ENCODE results near the gene GPRC5A. TPM values are rescaled to one million over a fixed set of nuclear protein-coding genes. Genes with fewer than 3 reads are reported as not detected.

GPRC5A gene
- total RNA-seq, 6 experiments from 2014 or later = 206 to 371 (median 280) TPM

DNA sequence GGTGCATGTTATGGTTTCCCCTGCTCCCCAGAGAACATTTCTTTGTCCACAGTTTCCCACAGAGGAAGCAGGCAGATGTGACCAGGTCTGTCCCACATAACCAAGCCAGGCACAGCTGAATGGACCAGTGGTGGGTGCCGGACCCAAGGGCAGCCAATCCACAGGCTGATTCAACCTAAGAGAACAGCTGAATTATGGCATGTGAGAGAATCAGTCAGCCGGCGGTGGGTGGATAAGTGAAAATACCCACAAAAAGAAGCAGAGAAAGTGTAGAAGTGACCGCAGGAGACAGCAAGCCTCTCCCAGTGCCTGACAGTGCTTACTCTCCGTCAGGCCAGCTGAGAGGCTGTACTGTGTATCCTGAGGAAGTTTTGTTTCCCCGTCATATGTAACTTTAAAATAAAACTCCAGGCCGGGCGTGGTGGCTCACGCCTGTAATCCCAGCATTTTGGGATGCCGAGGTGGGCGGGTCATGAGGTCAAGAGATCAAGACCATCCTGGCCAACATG is 45.7 kb downstream of the GPRC5A start:
- Mint-ChIP-seq H3K36me3 (ENCODE audit: low read depth) (no peaks in the 10 kb centered on the region; the same call in 1 of the 2 replicates), H3K9me3 (no peaks in the 10 kb centered on the region), H3K4me1 (ENCODE audit: low read depth) (peaks cover 9% of the 10 kb centered on the region; the same call in 1 of the 2 replicates), H3K27me3 (ENCODE audit: insufficient read depth) (peaks cover 12% of the 10 kb centered on the region), H3K27ac (no peak overlapping the region), H3K4me3 (no peak overlapping the region)
- TF ChIP-seq, protein P1, sequence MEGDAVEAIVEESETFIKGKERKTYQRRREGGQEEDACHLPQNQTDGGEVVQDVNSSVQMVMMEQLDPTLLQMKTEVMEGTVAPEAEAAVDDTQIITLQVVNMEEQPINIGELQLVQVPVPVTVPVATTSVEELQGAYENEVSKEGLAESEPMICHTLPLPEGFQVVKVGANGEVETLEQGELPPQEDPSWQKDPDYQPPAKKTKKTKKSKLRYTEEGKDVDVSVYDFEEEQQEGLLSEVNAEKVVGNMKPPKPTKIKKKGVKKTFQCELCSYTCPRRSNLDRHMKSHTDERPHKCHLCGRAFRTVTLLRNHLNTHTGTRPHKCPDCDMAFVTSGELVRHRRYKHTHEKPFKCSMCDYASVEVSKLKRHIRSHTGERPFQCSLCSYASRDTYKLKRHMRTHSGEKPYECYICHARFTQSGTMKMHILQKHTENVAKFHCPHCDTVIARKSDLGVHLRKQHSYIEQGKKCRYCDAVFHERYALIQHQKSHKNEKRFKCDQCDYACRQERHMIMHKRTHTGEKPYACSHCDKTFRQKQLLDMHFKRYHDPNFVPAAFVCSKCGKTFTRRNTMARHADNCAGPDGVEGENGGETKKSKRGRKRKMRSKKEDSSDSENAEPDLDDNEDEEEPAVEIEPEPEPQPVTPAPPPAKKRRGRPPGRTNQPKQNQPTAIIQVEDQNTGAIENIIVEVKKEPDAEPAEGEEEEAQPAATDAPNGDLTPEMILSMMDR (IDR thresholded peaks at IDR 0.05) = no peak
- DNase-seq = no peak

DNA sequence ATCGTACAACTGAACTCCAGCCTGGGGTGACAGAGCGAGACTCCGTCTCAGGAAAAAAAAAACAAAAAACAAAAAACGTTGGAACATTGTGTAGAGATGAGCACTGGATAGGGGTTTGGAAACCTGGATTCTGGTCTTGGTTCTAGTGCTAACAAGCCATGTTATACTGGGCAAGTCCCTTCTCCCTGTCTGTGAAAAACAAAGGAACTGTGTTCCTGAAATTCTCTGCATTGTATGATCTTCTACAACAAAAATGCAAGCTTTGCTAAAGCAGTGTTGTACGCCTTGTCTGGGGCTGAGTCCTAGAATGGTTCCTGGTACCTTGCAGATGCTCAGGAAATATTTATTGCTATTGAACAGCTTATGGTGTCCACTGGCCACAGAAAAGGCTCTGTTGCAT is 47.2 kb downstream of the GPRC5A start:
- peaks cover 9% of the 10 kb centered on the region; the same call in 1 of the 2 replicates for H3K4me1 Mint-ChIP-seq (ENCODE audit: low read depth)
- DNase-seq = no peak
- H3K27me3 Mint-ChIP-seq (ENCODE audit: insufficient read depth) = peaks cover 14% of the 10 kb centered on the region
- H3K27ac Mint-ChIP-seq = no peak overlapping the region
- no peak overlapping the region for H3K4me3 Mint-ChIP-seq
- TF ChIP-seq, protein P1 (IDR thresholded peaks at IDR 0.05) = no peak
- H3K36me3 Mint-ChIP-seq (ENCODE audit: low read depth) = no peaks in the 10 kb centered on the region; the same call in 1 of the 2 replicates
- no peaks in the 10 kb centered on the region for H3K9me3 Mint-ChIP-seq

DNA sequence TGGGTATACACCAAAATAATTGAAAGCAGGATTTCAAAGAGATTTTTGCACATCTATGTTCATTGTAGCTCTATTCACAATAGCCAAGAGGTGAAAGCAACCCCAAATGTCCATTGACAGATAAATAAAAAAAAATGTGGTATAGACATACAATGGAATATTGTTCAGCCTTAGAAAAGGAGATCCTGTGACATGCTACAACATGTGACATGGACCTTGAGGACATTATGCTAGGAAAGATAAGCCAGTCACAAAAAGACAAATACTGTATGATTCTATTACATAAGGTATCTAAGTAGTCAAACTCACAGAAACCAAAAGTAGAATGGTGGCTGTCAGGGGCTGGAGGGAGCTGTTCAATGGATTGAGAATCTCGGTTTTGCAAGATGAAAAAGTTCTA is 48.5 kb downstream of the GPRC5A start:
- no peaks in the 10 kb centered on the region for H3K36me3 Mint-ChIP-seq (ENCODE audit: low read depth)
- H3K4me3 Mint-ChIP-seq = no peak overlapping the region
- DNase-seq = no peak
- TF ChIP-seq, protein P1 (IDR thresholded peaks at IDR 0.05) = no peak
- H3K4me1 Mint-ChIP-seq (ENCODE audit: low read depth) = no peaks in the 10 kb centered on the region; the same call in 1 of the 2 replicates
- H3K9me3 Mint-ChIP-seq = no peaks in the 10 kb centered on the region
- H3K27me3 Mint-ChIP-seq (ENCODE audit: insufficient read depth) = peaks cover 11% of the 10 kb centered on the region
- H3K27ac Mint-ChIP-seq = no peak overlapping the region

DNA sequence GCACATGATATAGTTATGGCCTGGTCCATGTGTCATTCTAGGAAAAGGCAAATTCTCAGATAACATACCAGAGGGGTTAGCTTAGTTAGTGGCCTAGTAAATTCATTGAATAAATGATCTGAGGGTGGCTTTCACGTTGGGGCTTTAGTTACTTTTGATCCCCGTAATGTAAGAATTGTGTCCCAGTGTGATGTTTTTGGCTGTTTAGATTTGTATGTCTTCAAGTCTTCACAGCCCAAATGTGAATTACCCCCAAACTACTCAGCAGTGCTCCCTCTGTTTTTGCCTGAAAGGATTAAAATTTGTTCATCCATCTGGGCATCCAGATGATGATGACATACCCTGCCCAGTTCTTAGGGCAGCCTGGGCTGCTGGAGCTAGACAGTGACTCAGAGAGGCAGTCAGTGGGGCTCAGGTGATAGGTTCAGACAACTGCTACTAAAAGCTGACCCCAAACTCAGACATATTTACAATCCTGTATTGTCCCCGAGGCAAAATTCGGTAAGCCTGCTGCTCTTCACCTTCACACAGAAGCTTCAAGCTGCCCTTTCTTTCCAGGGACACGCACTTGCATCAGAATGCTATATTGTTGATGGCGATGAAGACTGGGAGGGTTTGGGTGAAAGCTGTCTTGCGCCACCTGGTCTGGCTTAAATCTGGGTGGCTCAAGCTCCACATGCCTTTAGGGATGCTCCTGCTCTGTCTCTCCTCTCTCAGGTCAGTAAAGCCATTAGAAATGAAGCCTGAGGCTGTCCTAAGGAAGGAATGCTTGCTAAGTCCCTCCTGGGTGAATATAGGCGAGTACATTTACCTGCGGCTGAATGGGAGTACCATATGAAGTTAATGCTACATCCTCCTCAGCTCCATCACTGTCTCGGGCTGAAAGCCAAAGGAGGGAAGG is 50.3 kb downstream of the GPRC5A start:
- peaks cover 6% of the 10 kb centered on the region for H3K4me1 Mint-ChIP-seq (ENCODE audit: low read depth)
- H3K27me3 Mint-ChIP-seq (ENCODE audit: insufficient read depth) = peaks cover 15% of the 10 kb centered on the region
- H3K36me3 Mint-ChIP-seq (ENCODE audit: low read depth) = no peaks in the 10 kb centered on the region
- no peaks in the 10 kb centered on the region for H3K9me3 Mint-ChIP-seq
- TF ChIP-seq, protein P1 (IDR thresholded peaks at IDR 0.05) = no peak
- H3K27ac Mint-ChIP-seq = no peak overlapping the region
- H3K4me3 Mint-ChIP-seq = no peak overlapping the region
- DNase-seq = no peak

DNA sequence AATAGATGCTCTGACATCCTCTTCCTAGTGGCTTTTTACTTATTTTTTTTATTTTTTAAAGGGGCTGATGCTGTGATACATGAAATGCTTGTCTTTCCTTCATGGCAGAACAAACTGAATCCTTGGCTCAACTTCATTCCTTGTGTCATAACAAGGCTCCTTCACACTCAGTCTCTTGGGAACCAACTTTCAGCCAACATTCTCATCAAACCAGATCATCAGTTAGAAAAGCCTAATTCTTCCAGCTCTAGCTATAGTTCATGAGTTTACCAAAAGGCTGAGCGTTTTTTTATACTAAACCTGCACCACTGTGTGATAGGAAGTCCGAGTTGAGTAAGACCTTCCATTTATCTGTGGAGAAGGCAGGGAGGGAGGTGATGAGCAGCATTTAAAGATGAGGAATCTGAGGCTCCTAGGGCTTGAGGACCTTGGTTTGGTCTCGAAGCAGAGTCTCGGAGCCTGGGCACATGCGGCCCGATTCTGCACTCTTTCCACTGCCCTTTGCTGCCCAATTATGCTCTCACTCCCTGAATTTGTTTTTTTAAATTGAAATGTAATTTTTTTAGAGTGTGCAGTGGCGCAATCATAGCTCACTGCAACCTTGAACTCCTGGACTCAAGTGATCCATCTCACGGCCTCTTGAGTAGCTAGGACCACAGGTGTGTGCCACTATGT is 52.4 kb downstream of the GPRC5A start:
- TF ChIP-seq, protein P1 (IDR thresholded peaks at IDR 0.05) = no peak
- DNase-seq = no peak
- no peak overlapping the region for H3K27ac Mint-ChIP-seq

More for the DNA sequence above, 52.4 kb downstream of the GPRC5A start:
- peaks cover 11% of the 10 kb centered on the region for H3K4me1 Mint-ChIP-seq (ENCODE audit: low read depth)
- no peaks in the 10 kb centered on the region for H3K9me3 Mint-ChIP-seq
- peaks cover 14% of the 10 kb centered on the region for H3K27me3 Mint-ChIP-seq (ENCODE audit: insufficient read depth)
- no peak overlapping the region for H3K4me3 Mint-ChIP-seq
- H3K36me3 Mint-ChIP-seq (ENCODE audit: low read depth) = no peaks in the 10 kb centered on the region
